HCT116 (cell line): ENCODE results near the gene CDC14A. TPM values are rescaled to one million over a fixed set of nuclear protein-coding genes. Genes with fewer than 3 reads are reported as not detected.

Source experiments
- ATAC-seq: fragments of 200-7000 bp; cut with Tn5 transposase; 2 replicates; pipeline ENCODE4 v1.9.1; 2020; ENCODE audit warnings: mild to moderate bottlenecking, moderate library complexity
- BruUV-seq: library from RNA; stranded (reverse); fragments of 400-500 nt; replicated peaks from 2 replicates; lab custom pipeline; 2021; lab: Mats Ljungman, UMichigan
- CTCF ChIA-PET: fragments of 300-600 bp; sonication (Branson Sonifier 250); formaldehyde crosslinking; loops from one replicate; lab custom pipeline; 2021; ENCODE audit warnings: antibody characterized with exemption; lab: Charles Lee
- POLR2A ChIA-PET: fragments of 300-600, 350-600 bp; sonication (Branson Sonifier 250); formaldehyde crosslinking; loops from one replicate; lab custom pipeline; 2021; ENCODE audit warnings: antibody characterized with exemption; lab: Charles Lee
- RAD21 ChIA-PET, 2 experiments: fragments of 300-600 bp; sonication (Branson Sonifier 250); formaldehyde crosslinking; loops; one replicate each; lab custom pipeline; 2023; ENCODE audit warnings: low total read pairs in 2 of 2; ENCODE audit not compliant: uncharacterized antibody in 2 of 2, unreplicated experiment in 2 of 2, low non-redundant PET in 1 of 2; lab: Charles Lee
- DNase-seq: peaks from one replicate; pipeline ENCODE4 v3.0.0-alpha.2; 2010; ENCODE audit warnings: low read depth, low spot score
- H2AFZ ChIP-seq: fragments of 200-600 bp; shearing (Covaris generic), sonication (generic); 2 replicates; pipeline ENCODE4 v1.6.1; 2017; ENCODE audit warnings: low read depth, mixed run types, mixed read lengths, antibody characterized with exemption, low read length; ENCODE audit not compliant: poor library complexity, severe bottlenecking
- H3K27ac ChIP-seq: 2 replicates; pipeline ENCODE4 v1.5.1; 2012; ENCODE audit warnings: low read depth, low read length
- H3K27me3 ChIP-seq: fragments of 200-600 bp; sonication (generic); 2 replicates; pipeline ENCODE4 v1.6.1; 2016; ENCODE audit warnings: mixed run types, low read length, mixed read lengths; ENCODE audit not compliant: insufficient read depth
- H3K36me3 ChIP-seq, 2 experiments: fragments of 200-500 bp in 1 of 2; fragments of 200-600 bp in 1 of 2; sonication (Bioruptor generic) in 1 of 2; sonication (generic) in 1 of 2; 2 replicates each; pipeline versions ENCODE4 v1.5.1 to v1.6.1; 2014 to 2016; ENCODE audit warnings: low read length in 2 of 2, inconsistent platforms in 1 of 2, mixed read lengths in 1 of 2, mixed run types in 1 of 2; ENCODE audit not compliant: insufficient read depth in 2 of 2, control insufficient read depth in 1 of 2
- H3K4me1 ChIP-seq, 2 experiments: fragments of 200-600 bp in 1 of 2; sonication (generic) in 1 of 2; 2 replicates each; pipeline versions ENCODE4 v1.5.1 to v1.6.1; 2012 to 2017; ENCODE audit warnings: low read length in 2 of 2, inconsistent platforms in 1 of 2, mild to moderate bottlenecking in 1 of 2, mixed read lengths in 1 of 2, mixed run types in 1 of 2, moderate library complexity in 1 of 2; ENCODE audit not compliant: insufficient read depth in 2 of 2, control insufficient read depth in 1 of 2
- H3K4me2 ChIP-seq: fragments of 200-600 bp; sonication (generic); 2 replicates; pipeline ENCODE4 v1.6.1; 2017; ENCODE audit warnings: mixed run types, low read length, mixed read lengths
- H3K4me3 ChIP-seq, 2 experiments: fragments of 200-600 bp in 1 of 2; sonication (generic) in 1 of 2; replicated peaks in 1 of 2; 2 replicates each; pipeline ENCODE4 v1.5.1; 2011 to 2016; ENCODE audit warnings: low read length in 2 of 2, control low read depth in 1 of 2, low read depth in 1 of 2, mild to moderate bottlenecking in 1 of 2, mixed read lengths in 1 of 2, mixed run types in 1 of 2
- H3K79me2 ChIP-seq: fragments of 200-600 bp; sonication (generic); 2 replicates; pipeline ENCODE4 v1.6.1; 2017; ENCODE audit warnings: mild to moderate bottlenecking, mixed run types, low read length, moderate library complexity, mixed read lengths; ENCODE audit not compliant: insufficient read depth
- H3K9ac ChIP-seq: fragments of 200-600 bp; sonication (generic); 2 replicates; pipeline ENCODE4 v1.6.1; 2016; ENCODE audit warnings: low read length, mixed read lengths
- H3K9me2 ChIP-seq: fragments of 200-600 bp; sonication (generic), shearing (Covaris generic); 2 replicates; pipeline ENCODE4 v1.6.1; 2017; ENCODE audit warnings: mixed run types, mild to moderate bottlenecking, moderate library complexity; ENCODE audit not compliant: insufficient read depth
- H3K9me3 ChIP-seq, 2 experiments: fragments of 200-500 bp in 1 of 2; fragments of 200-600 bp in 1 of 2; sonication (Bioruptor generic) in 1 of 2; sonication (generic) in 1 of 2; 2 replicates each; pipeline ENCODE4 v1.6.1; 2014 to 2017; ENCODE audit warnings: low read length in 2 of 2, mixed read lengths in 2 of 2, inconsistent platforms in 1 of 2, low read depth in 1 of 2, mild to moderate bottlenecking in 1 of 2, mixed run types in 1 of 2, moderate library complexity in 1 of 2; ENCODE audit not compliant: control insufficient read depth in 1 of 2, insufficient read depth in 1 of 2
- H4K20me1 ChIP-seq: fragments of 200-600 bp; sonication (generic), shearing (Covaris generic); 2 replicates; pipeline ENCODE4 v1.6.1; 2017; ENCODE audit warnings: mixed run types, mild to moderate bottlenecking, moderate library complexity; ENCODE audit not compliant: insufficient read depth
- CBX3 ChIP-seq: IDR thresholded peaks from 2 replicates; pipeline ENCODE4 v1.6.1; 2012; ENCODE audit warnings: low read depth
- CEBPB ChIP-seq: IDR thresholded peaks from 2 replicates; pipeline ENCODE4 v1.6.1; 2012; ENCODE audit warnings: low read depth
- EGR1 ChIP-seq: IDR thresholded peaks from 2 replicates; pipeline ENCODE4 v1.6.1; 2012; ENCODE audit warnings: low read depth
- ELF1 ChIP-seq: IDR thresholded peaks from 2 replicates; pipeline ENCODE4 v1.6.1; 2012; ENCODE audit warnings: low read depth, borderline replicate concordance
- EZH2 ChIP-seq: fragments of 200-600 bp; sonication (generic); IDR thresholded peaks from 2 replicates; pipeline ENCODE4 v1.6.1; 2017; ENCODE audit warnings: antibody characterized with exemption, mixed run types
- EZH2phosphoT487 ChIP-seq: fragments of 200-600 bp; IDR thresholded peaks from 2 replicates; pipeline ENCODE4 v1.6.1; 2018; ENCODE audit warnings: antibody characterized with exemption, borderline replicate concordance
- FOSL1 ChIP-seq: IDR thresholded peaks from 2 replicates; pipeline ENCODE4 v1.6.1; 2012; ENCODE audit warnings: low read depth
- JUND ChIP-seq: IDR thresholded peaks from 2 replicates; pipeline ENCODE4 v1.6.1; 2012
- MAX ChIP-seq: IDR thresholded peaks from 2 replicates; pipeline ENCODE4 v1.6.1; 2012
- POLR2A ChIP-seq: IDR thresholded peaks from 2 replicates; pipeline ENCODE4 v1.7.0; 2011; ENCODE audit warnings: borderline replicate concordance; ENCODE audit not compliant: insufficient read depth, insufficient read length; ENCODE audit errors: extremely low read depth
- POLR2AphosphoS5 ChIP-seq: IDR thresholded peaks from 2 replicates; pipeline ENCODE4 v1.6.1; 2011; ENCODE audit warnings: mild to moderate bottlenecking, low read depth, low read length, moderate library complexity
- SIN3A ChIP-seq: IDR thresholded peaks from 2 replicates; pipeline ENCODE4 v1.6.1; 2012; ENCODE audit warnings: low read depth
- SP1 ChIP-seq: IDR thresholded peaks from 2 replicates; pipeline ENCODE4 v1.6.1; 2012; ENCODE audit warnings: low read depth
- SRF ChIP-seq: IDR thresholded peaks from 2 replicates; pipeline ENCODE4 v1.6.1; 2012; ENCODE audit warnings: low read depth
- TCF7L2 ChIP-seq: IDR thresholded peaks from 2 replicates; pipeline ENCODE4 v1.7.0; 2011; ENCODE audit warnings: borderline replicate concordance, inconsistent platforms; ENCODE audit not compliant: insufficient read depth, insufficient read length; ENCODE audit errors: extremely low read depth
- YY1 ChIP-seq: IDR thresholded peaks from 2 replicates; pipeline ENCODE4 v1.6.1; 2011; ENCODE audit warnings: low read length, low read depth, moderate library complexity, mild to moderate bottlenecking; ENCODE audit not compliant: insufficient replicate concordance; ENCODE audit errors: extremely low read depth
- ZBTB33 ChIP-seq: IDR thresholded peaks from 2 replicates; pipeline ENCODE4 v1.6.1; 2011; ENCODE audit warnings: mild to moderate bottlenecking, low read length, moderate library complexity; ENCODE audit not compliant: insufficient replicate concordance; ENCODE audit errors: extremely low read depth
- ZFX ChIP-seq: fragments of 450-650 bp; IDR thresholded peaks from 2 replicates; pipeline ENCODE4 v1.6.1; 2017
- ZNF274 ChIP-seq: fragments of 200-500 bp; sonication (Bioruptor generic); IDR thresholded peaks from 2 replicates; pipeline ENCODE4 v1.6.1; 2014; ENCODE audit warnings: mild to moderate bottlenecking, low read depth, low read length, inconsistent platforms
- intact Hi-C: fragments of 100-400 bp; cut with micrococcal nuclease; formaldehyde crosslinking; loops from 2 replicates; pipeline ENCODE4 v1.10.0; 2022
- total RNA-seq: library from RNA; stranded (reverse); gene quantifications from one replicate; pipeline ENCODE4 v1.2.1, GENCODE V29; 2021; ENCODE audit not compliant: unreplicated experiment

CDC14A gene
- total RNA-seq, 1 experiment from 2014 or later: 5.1 TPM

- no peaks in the 10 kb centered on the region for H3K79me2 ChIP-seq
- H3K27ac ChIP-seq: no peak overlapping the region
- DNase-seq (no peak), ATAC-seq (no peak)
- H3K4me3 ChIP-seq: no peak overlapping the region
- ChIA-PET POLR2A (no interaction called here), RAD21 (no interaction called here), CTCF (no interaction called here)
- H3K4me1 ChIP-seq: no peaks in the 10 kb centered on the region
- H3K9me2 ChIP-seq: no peaks in the 10 kb centered on the region
- TF ChIP-seq EZH2phosphoT487: no peak
- no peak for TF ChIP-seq FOSL1
- no peak for TF ChIP-seq SRF
- TF ChIP-seq EZH2: no peak
- no peak for TF ChIP-seq POLR2AphosphoS5
- no peak for TF ChIP-seq ELF1
- no peak for TF ChIP-seq MAX
- TF ChIP-seq YY1: no peak
- TF ChIP-seq POLR2A: no peak
- TF ChIP-seq JUND: no peak
- no peak for TF ChIP-seq ZBTB33
- no peak for TF ChIP-seq TCF7L2
- no peak for TF ChIP-seq CBX3
- TF ChIP-seq SIN3A: no peak
- TF ChIP-seq SP1: no peak
- no peak for TF ChIP-seq CEBPB
- TF ChIP-seq ZFX: no peak
- no peak for TF ChIP-seq EGR1
- TF ChIP-seq ZNF274: no peak
- no peaks in the 10 kb centered on the region for H3K9me3 ChIP-seq
- H3K27me3 ChIP-seq: no peaks in the 10 kb centered on the region
- no peaks in the 10 kb centered on the region for H3K36me3 ChIP-seq
- H2AFZ ChIP-seq: no peak overlapping the region
- no TSS peak for BruUV-seq
- no peaks in the 10 kb centered on the region for H4K20me1 ChIP-seq
- H3K4me2 ChIP-seq: no peak overlapping the region
- intact Hi-C loops: no loop called here
- no peak overlapping the region for H3K9ac ChIP-seq
Measured at GRCh38 chr1:100469578-100469977, 117.3 kb downstream of the CDC14A start.
